ENCODE data around the gene NDUFS6.

NDUFS6 gene

GRCh38 chr5:1860021-1860610 is 58.9 kb downstream of the NDUFS6 start:
- no peak for DNase-seq
- Histone ChIP-seq H3K4me3 (no peak overlapping the region), H3K27ac (no peak overlapping the region), H3K27me3 (peaks cover 0 to 46% of the 10 kb centered on the region in 2 donors), H3K9me3 (no peaks in the 10 kb centered on the region), H3K36me3 (no peaks in the 10 kb centered on the region), H3K4me1 (peaks cover 0 to 3% (median 0%) of the 10 kb centered on the region in 4 donors)
- no peak for TF ChIP-seq CTCF (IDR thresholded peaks at IDR 0.05)
- intact Hi-C loops (cut with DNase I; ENCODE audit: low total_unique reads): no loop called here

GRCh38 chr5:1860949-1861348 is 59.7 kb downstream of the NDUFS6 start:
- H3K27me3 ChIP-seq: peaks cover 0 to 52% of the 10 kb centered on the region in 2 donors
- no peak for DNase-seq
- H3K36me3 ChIP-seq: no peaks in the 10 kb centered on the region
- H3K4me3 ChIP-seq: no peak overlapping the region
- intact Hi-C loops (cut with DNase I; ENCODE audit: low total_unique reads): no loop called here
- no peak for TF ChIP-seq CTCF (IDR thresholded peaks at IDR 0.05)
- H3K4me1 ChIP-seq: peaks cover 0 to 3% (median 0%) of the 10 kb centered on the region in 4 donors
- H3K9me3 ChIP-seq: no peaks in the 10 kb centered on the region
- H3K27ac ChIP-seq: no peak overlapping the region

- intact Hi-C loops (cut with DNase I; ENCODE audit: low total_unique reads): no loop called here
- no peaks in the 10 kb centered on the region for H3K9me3 ChIP-seq
- H3K36me3 ChIP-seq: no peaks in the 10 kb centered on the region
- H3K4me1 ChIP-seq: no peaks in the 10 kb centered on the region
- no peak for DNase-seq
- peaks cover 0 to 66% of the 10 kb centered on the region in 2 donors for H3K27me3 ChIP-seq
- no peak for TF ChIP-seq CTCF (IDR thresholded peaks at IDR 0.05)
- no peak overlapping the region for H3K4me3 ChIP-seq
- no peak overlapping the region for H3K27ac ChIP-seq
These were observed 63.8 kb downstream of the NDUFS6 start for GRCh38 chr5:1864896-1865440.

- H3K9me3 ChIP-seq: no peaks in the 10 kb centered on the region
- no peak overlapping the region for H3K27ac ChIP-seq
- H3K4me3 ChIP-seq: no peak overlapping the region
- DNase-seq: no peak
- TF ChIP-seq CTCF (IDR thresholded peaks at IDR 0.05): no peak
- H3K4me1 ChIP-seq: no peaks in the 10 kb centered on the region
- H3K27me3 ChIP-seq: peaks cover 0 to 65% of the 10 kb centered on the region in 2 donors
- intact Hi-C loops (cut with DNase I; ENCODE audit: low total_unique reads): no loop called here
- H3K36me3 ChIP-seq: no peaks in the 10 kb centered on the region
These were observed 64.3 kb downstream of the NDUFS6 start for GRCh38 chr5:1865486-1865885.
